Neural cell (in vitro differentiated cells): ENCODE measurements around the gene CDNF. TPM values are rescaled to one million over a fixed set of nuclear protein-coding genes. Genes with fewer than 3 reads are reported as not detected.
"Not testable (repeated sequence)": the region's sequence is repeated elsewhere in the genome, so short reads cannot be mapped to it uniquely, and the experiment has no call there.

ENCODE experiments used
- H2AFZ ChIP-seq: fragments of 200-600, 300-800 bp; sonication (generic), shearing (Covaris generic); 2 replicates; pipeline ENCODE4 v1.6.0; 2014; ENCODE audit warnings: low read depth, mild to moderate bottlenecking, antibody characterized with exemption, low read length, moderate library complexity
- H3F3A ChIP-seq: fragments of 200-600 bp; shearing (Covaris generic); 2 replicates; pipeline ENCODE4 v1.6.1; 2016; ENCODE audit warnings: mild to moderate bottlenecking, moderate library complexity, mixed read lengths, antibody characterized with exemption, low read length; ENCODE audit not compliant: insufficient read depth, poor library complexity, severe bottlenecking
- H3K27ac ChIP-seq: fragments of 200-600, 300-800 bp; sonication (generic), shearing (Covaris generic); 2 replicates; pipeline ENCODE4 v1.5.1; 2014; ENCODE audit warnings: mild to moderate bottlenecking, low read length, moderate library complexity
- H3K27me3 ChIP-seq: fragments of 300-800, 200-600 bp; sonication (generic), shearing (Covaris generic); 2 replicates; pipeline ENCODE4 v1.6.0; 2014; ENCODE audit warnings: mild to moderate bottlenecking, low read depth, low read length, moderate library complexity; ENCODE audit not compliant: insufficient read depth
- H3K36me3 ChIP-seq: fragments of 300-800, 200-600 bp; sonication (generic), shearing (Covaris generic); 2 replicates; pipeline ENCODE4 v1.5.1; 2014; ENCODE audit warnings: mild to moderate bottlenecking, antibody characterized with exemption, low read length, moderate library complexity; ENCODE audit not compliant: insufficient read depth
- H3K4me2 ChIP-seq: fragments of 300-800, 200-600 bp; sonication (generic), shearing (Covaris generic); 2 replicates; pipeline ENCODE4 v1.6.0; 2014; ENCODE audit warnings: mild to moderate bottlenecking, low read length
- H3K4me3 ChIP-seq: fragments of 300-800, 200-600 bp; sonication (generic), shearing (Covaris generic); 2 replicates; pipeline ENCODE4 v1.5.1; 2014; ENCODE audit warnings: mild to moderate bottlenecking, low read length, moderate library complexity
- H3K79me2 ChIP-seq: fragments of 200-600 bp; shearing (Covaris generic); replicated peaks from 2 replicates; pipeline ENCODE4 v1.6.0; 2014; ENCODE audit warnings: mild to moderate bottlenecking, low read length, moderate library complexity; ENCODE audit not compliant: insufficient read depth
- H3K9ac ChIP-seq: fragments of 300-800, 200-600 bp; sonication (generic), shearing (Covaris generic); 2 replicates; pipeline ENCODE4 v1.6.1; 2016; ENCODE audit warnings: mild to moderate bottlenecking, low read length, mixed read lengths
- H3K9me2 ChIP-seq: fragments of 200-600 bp; shearing (Covaris generic); 2 replicates; pipeline ENCODE4 v1.6.1; 2016; ENCODE audit warnings: mild to moderate bottlenecking, low read length, mixed read lengths; ENCODE audit not compliant: insufficient read depth
- H3K9me3 ChIP-seq: fragments of 200-600, 300-800 bp; sonication (generic), shearing (Covaris generic); 2 replicates; pipeline ENCODE4 v1.6.1; 2016; ENCODE audit warnings: mild to moderate bottlenecking, mixed run types, low read length, moderate library complexity, mixed read lengths
- H4K20me1 ChIP-seq: fragments of 200-600 bp; shearing (Covaris generic); 2 replicates; pipeline ENCODE4 v1.6.1; 2016; ENCODE audit warnings: mild to moderate bottlenecking, mixed run types; ENCODE audit not compliant: insufficient read depth
- CTCF ChIP-seq: fragments of 450-650 bp; IDR thresholded peaks from 2 replicates; pipeline ENCODE4 v1.5.1; 2014; ENCODE audit warnings: antibody characterized with exemption, mild to moderate bottlenecking, moderate library complexity; ENCODE audit not compliant: poor library complexity, severe bottlenecking
- EP300 ChIP-seq: fragments of 450-650 bp; conservative IDR thresholded peaks from 2 replicates; pipeline ENCODE4 v1.6.1; 2014; ENCODE audit warnings: antibody characterized with exemption, mild to moderate bottlenecking, moderate library complexity; ENCODE audit not compliant: poor library complexity, severe bottlenecking
- EZH2 ChIP-seq: fragments of 200-600, 300-800 bp; shearing (Covaris generic), sonication (generic); IDR thresholded peaks from 2 replicates; pipeline ENCODE4 v1.6.1; 2014; ENCODE audit warnings: antibody characterized with exemption, low read length, borderline replicate concordance, mild to moderate bottlenecking; ENCODE audit not compliant: insufficient read depth, poor library complexity, severe bottlenecking
- MXI1 ChIP-seq: fragments of 450-650 bp; conservative IDR thresholded peaks from 2 replicates; pipeline ENCODE4 v1.6.1; 2014; ENCODE audit warnings: antibody characterized with exemption, mild to moderate bottlenecking; ENCODE audit not compliant: poor library complexity, severe bottlenecking
- POLR2AphosphoS5 ChIP-seq: IDR thresholded peaks from 2 replicates; pipeline ENCODE4 v1.6.1; 2012
- RAD21 ChIP-seq: fragments of 450-650 bp; conservative IDR thresholded peaks from 2 replicates; pipeline ENCODE4 v1.6.1; 2014; ENCODE audit warnings: antibody characterized with exemption, mild to moderate bottlenecking, moderate library complexity
- REST ChIP-seq: IDR thresholded peaks from 2 replicates; pipeline ENCODE4 v1.6.1; 2012; ENCODE audit warnings: borderline replicate concordance
- SMC3 ChIP-seq: fragments of 450-650 bp; conservative IDR thresholded peaks from 2 replicates; pipeline ENCODE4 v1.6.1; 2014; ENCODE audit warnings: antibody characterized with exemption, mild to moderate bottlenecking, moderate library complexity; ENCODE audit not compliant: poor library complexity
- TAF1 ChIP-seq: IDR thresholded peaks from 2 replicates; pipeline ENCODE4 v1.6.1; 2012; ENCODE audit warnings: low read depth
- polyA plus RNA-seq: library from polyadenylated mRNA; depleted of rRNA; stranded (reverse); fragments of >200 nt; gene quantifications from 2 replicates; pipeline ENCODE4 v1.2.3, GENCODE V29; 2014

The CDNF gene
- polyA plus RNA-seq, 1 donor from 2014 or later, result 1.5 TPM

- Histone ChIP-seq H3K27me3 (no peaks in the 10 kb centered on the region), H3K9ac (no peak overlapping the region), H3K4me2 (no peak overlapping the region), H3K36me3 (peaks cover 3% of the 10 kb centered on the region), H4K20me1 (no peaks in the 10 kb centered on the region), H2AFZ (no peak overlapping the region), H3K27ac (no peak overlapping the region), H3F3A (no peaks in the 10 kb centered on the region), H3K9me2 (no peaks in the 10 kb centered on the region), H3K79me2 (peaks cover 6% of the 10 kb centered on the region), H3K9me3 (no peaks in the 10 kb centered on the region), H3K4me3 (no peak overlapping the region)
- TF ChIP-seq CTCF (no peak), EZH2 (no peak), TAF1 (no peak), SMC3 (no peak), EP300 (no peak), MXI1 (no peak)
These were observed 35.4 kb upstream of the CDNF start for GRCh38 chr10:14873090-14873760.

GRCh38 chr10:14864871-14865270 lies 27.0 kb upstream of the CDNF start:
- not testable (repeated sequence) for H3K9me3 ChIP-seq

GRCh38 chr10:14864466-14864865 lies 26.6 kb upstream of the CDNF start:
- not testable (repeated sequence) for H3K36me3 ChIP-seq, H3K4me3 ChIP-seq, H3K4me2 ChIP-seq, H3K27me3 ChIP-seq, H3K79me2 ChIP-seq, H4K20me1 ChIP-seq, H3K9me2 ChIP-seq, H2AFZ ChIP-seq, H3K9ac ChIP-seq, H3K27ac ChIP-seq, H3F3A ChIP-seq, H3K9me3 ChIP-seq

More at GRCh38 chr10:14864871-14865270, 27.0 kb upstream of the CDNF start:
- H3K79me2 ChIP-seq, H4K20me1 ChIP-seq, H3K27ac ChIP-seq, H3K9ac ChIP-seq, H3K4me3 ChIP-seq, H3F3A ChIP-seq, H3K4me2 ChIP-seq, H2AFZ ChIP-seq, H3K27me3 ChIP-seq, H3K9me2 ChIP-seq, H3K36me3 ChIP-seq: not testable (repeated sequence)

GRCh38 chr10:14860791-14861190 lies 23.0 kb upstream of the CDNF start:
- Histone ChIP-seq H3F3A (no peaks in the 10 kb centered on the region), H3K4me3 (no peak overlapping the region), H3K9me3 (no peaks in the 10 kb centered on the region), H3K4me2 (no peak overlapping the region), H2AFZ (no peak overlapping the region), H3K9me2 (no peaks in the 10 kb centered on the region), H3K9ac (no peak overlapping the region), H3K79me2 (no peaks in the 10 kb centered on the region), H3K36me3 (no peaks in the 10 kb centered on the region), H3K27ac (no peak overlapping the region), H4K20me1 (no peaks in the 10 kb centered on the region), H3K27me3 (no peaks in the 10 kb centered on the region)
- TF ChIP-seq REST, result no peak
- TF ChIP-seq EP300, result no peak
- TF ChIP-seq EZH2, result no peak
- no peak for TF ChIP-seq RAD21
- TF ChIP-seq POLR2AphosphoS5, result no peak
- no peak for TF ChIP-seq MXI1
- no peak for TF ChIP-seq SMC3
- no peak for TF ChIP-seq TAF1
- no peak for TF ChIP-seq CTCF
